Measurements from ENCODE around the gene LHX5.

Gene LHX5

DNA sequence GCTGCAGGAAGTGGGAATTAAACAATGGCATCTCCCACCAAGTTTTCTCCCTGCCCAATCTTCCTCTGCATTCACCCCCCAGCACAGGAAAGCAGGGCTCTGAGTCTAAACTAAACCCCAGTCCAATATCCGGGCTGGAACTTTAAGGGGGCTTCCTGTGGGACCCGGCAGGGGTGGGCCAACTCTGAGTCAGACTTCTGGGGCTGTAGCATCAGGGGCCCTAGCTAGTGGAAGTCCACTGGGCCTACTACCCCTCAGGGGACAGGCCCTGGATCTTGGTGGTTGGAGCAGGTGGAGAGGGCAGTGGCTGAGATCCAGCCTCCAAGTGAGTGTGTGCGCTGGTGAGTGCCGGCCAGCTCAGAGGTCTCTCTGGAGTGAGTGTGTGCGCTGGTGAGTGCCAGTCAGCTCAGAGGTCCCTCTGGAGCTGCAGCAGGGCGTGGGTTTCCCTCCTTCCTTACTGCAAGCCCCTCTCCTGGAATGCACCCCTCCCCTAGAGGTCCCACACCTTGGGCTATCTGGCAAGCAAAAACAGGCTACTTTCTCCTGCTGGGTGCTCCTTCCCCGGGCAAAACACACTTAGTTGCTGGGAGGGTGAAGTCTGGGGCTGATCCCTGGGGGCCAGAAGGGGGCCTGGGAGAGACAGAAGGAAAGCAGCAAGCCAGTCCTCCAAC lies 5.6 kb upstream of the LHX5 start:
- DNase-seq: no peak

DNA sequence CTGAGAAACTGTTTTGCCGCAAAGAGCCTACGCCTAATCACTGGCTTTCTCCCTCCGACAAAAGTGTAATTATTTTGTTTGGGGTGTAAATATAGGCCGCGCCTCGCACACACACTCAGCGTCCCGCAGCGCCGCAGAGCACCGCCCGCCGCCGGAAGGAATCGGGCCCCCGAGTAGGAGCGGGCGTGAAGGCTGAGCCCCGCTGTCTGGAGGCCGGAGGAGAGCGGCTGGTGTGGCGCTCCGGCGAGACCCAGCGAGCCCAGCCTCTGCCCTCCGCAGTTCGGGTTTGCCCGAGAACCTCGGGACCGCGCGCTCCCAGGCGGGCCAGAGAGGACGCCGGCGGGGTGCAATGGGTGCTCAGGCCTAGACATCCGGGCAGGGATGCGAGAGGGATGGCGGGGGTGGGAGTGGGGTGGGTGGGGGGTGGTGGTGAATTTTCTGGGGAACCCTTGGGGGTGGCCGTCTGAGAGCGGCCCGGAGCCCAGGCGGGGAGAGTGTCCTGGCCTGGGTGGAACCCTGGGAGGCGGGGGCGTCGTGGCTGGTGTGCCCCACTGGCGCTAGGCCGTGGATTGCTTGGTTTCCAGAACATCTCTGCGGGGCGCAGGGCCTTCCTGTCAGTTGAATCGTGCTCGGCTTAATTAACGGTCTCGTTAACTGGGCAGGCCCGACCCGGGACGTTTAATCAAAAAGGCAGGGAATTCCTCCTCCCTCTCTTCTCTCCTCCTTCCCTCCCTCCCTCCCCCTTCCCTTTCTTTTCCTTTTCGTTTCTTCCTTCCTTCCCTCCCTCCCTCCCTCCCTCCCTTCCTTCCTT lies 4.7 kb upstream of the LHX5 start:
- no peak for DNase-seq

DNA sequence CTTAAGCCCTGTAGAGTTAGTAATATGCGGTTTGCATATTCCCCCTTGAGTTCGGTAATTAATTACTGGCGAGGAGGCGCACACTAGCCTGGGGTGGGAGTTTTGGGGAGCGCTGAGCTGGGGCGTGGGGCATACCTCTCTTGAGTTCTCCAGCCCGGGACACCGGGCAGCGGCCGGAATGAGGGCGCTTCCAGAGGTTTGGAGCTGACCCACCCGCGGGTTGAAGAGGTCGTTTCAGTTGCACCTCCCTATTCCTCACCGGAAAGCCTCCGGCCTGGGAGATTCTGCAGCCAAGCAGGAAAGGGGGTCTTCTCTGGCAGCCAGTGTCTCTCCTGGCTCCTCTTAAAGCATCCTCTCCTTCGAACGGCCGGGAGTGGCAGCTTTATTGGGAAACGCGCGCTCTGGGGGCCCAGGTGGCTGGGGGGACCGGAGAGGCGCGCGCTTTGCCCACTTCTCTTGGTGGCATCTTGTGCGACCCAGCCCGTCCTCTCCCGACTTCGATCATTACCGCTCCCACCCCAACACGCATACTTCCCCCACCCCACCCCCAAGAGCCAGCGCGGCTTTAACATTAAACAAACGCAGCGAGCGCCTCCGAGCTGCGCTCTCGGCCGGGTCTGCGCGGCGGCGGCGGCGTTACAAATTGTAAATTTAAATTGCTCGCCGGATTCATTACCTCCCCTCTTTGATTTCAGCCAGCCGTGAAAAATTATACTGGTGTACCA lies 3.9 kb upstream of the LHX5 start:
- no peak for DNase-seq

DNA sequence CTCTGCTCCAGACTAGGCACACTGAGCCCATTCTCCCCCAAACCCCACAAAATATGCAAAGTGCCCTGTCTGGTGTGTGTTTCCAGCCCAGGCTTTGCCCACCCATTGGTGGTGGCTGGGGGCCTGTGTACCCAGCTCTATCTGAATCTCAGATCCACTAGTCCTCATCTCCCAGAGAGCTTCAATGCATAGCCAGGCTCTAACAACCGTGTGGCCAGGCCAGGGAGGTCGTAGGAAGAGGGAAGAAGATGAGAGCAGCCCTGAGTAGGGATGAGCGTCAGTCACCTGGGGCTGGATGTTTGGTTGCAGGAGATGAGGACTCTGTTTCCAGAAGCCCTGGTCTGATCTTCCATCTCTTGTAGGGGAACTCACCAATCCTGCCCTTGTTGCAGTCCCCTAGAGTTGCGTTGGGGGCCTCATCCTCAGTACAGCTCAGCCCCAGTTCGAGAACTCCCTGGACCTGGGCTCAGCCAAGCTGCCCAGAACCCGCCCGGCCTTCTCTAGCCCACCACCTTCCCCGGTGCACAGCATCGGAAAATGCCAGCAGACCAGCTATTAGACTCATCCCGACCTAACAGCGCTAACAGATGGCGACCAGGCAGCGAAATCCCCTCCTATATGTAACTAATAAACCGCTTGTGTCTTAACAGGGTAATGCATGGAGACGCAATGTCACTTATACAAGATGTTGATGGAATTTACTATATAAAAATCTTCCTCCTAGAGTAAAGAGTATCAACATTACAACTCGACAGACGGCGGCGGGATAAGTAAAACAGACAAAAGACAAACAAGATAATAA lies 3.2 kb upstream of the LHX5 start:
- DNase-seq: no peak

DNA sequence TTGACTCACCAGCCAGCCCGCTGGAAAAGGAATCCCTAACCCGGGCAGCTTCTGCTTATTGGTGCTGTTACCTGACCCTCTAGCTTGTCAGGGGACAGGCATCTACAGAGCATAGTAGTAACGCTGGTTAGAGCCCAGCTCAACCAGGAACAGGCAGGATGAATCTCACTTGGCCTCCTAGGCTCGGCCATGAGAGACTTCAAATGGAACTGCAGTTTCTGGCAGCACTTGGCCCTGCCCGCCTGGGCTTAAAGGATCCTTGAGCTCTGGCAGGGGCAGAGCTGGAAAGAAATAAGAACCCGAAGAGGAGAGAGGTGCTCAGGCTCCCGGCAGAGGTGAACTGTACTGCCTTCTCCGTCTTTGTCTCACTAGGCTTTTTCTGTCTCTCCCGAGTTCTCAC lies 2.3 kb upstream of the LHX5 start:
- DNase-seq: no peak

DNA sequence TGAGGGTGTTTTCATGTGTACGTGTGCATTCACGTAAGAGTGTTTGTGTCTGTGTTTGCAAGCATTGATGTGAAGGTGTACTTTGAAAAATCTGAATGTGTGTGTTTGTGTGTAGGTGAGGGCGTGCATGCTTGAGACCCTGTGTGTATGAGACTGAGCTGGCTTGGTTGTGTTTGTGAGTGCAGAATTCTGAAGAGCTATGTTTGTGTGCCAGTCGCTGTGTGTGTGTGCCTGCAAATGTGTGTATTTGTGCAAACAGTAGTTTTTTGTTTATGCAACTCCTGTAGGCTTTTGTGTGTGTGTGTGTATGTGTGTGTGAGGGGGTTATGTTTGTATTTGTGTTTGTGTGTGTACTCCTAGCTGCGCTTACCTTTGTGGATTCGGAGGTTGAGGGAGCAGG lies 1.7 kb upstream of the LHX5 start:
- DNase-seq: no peak

DNA sequence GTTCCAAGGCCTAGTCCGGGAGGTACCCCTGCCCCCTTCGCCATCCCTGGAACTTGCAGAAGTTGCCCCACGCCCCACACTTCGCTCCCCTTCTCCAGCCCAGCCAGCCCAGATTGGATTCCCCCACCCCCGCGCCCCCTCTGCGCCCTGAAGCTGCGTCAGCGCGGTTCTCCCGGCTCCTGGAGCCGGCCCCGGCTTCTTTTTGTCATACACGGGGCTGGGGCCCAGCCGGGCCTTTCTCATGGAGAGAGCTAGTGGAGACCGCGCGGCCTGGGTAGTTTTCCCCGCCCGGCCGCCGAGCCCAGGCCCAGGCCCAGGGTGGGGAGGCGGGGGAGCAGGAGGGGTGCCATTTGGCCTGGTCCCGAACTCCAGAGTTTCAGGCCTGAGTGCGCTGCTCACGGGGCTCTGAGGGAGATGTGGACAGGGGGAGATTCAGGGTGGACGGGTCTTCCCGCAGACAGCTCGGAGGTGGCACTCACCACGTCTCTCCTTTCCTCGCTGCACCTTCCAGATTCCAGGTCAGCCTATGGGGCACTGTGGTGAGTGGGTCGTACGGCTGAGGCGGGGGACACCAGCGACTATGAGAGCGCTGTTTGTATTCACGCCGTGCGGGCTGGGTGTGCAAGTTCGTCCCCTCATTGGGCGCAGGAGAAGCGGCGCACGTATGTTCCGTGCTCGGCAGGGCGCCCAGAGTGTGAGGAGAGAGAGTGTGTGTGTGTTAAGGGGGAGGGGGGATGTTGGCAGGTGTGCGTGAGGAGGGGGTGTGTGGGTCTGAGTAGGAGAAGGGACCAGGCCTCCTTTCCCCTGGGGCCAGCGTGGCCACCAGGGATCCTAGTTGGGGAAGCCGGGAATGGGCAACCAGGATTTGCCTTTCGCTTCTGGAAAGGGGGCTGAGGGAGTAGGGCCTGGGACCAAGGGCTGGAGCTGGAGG lies 785 bp upstream of the LHX5 start:
- DNase-seq: no peak

DNA sequence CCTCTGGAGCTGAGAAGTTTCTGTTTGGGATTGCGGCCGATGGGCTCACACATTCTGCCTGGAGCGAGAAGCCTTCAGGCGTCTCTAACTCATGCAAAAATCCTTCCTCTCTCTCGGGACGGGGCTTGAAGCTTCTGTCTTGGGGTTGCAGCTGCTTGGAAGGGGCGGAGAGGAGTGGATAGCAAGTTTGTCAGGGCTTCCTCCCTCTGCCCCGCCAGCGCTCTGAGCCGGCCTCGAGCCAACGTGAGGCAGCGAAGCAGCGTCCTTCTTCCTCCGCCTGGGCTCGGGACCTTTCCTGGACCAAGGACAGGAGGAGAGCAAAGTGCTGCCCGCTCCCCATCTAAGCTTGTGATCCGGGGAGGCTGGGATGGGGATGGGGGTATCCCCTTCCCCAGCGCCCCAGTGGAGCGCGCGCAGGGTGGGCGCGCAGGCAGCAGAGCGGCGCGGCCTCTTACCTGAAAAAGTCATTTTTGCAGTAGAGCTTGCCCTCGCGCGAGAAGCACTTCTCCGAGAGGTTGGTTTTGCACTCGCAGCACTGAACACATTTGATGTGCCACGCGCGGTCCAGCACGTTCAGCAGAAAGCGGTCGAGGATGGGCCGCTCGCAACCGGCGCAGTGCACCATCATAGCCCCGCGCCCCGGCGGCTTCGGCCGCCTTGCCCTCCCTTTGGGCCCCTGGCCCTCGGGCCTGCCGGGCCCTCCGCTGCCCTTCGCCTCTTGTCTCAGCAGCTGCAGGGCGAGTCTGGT lies 626 bp downstream of the LHX5 start:
- no peak for DNase-seq

DNA sequence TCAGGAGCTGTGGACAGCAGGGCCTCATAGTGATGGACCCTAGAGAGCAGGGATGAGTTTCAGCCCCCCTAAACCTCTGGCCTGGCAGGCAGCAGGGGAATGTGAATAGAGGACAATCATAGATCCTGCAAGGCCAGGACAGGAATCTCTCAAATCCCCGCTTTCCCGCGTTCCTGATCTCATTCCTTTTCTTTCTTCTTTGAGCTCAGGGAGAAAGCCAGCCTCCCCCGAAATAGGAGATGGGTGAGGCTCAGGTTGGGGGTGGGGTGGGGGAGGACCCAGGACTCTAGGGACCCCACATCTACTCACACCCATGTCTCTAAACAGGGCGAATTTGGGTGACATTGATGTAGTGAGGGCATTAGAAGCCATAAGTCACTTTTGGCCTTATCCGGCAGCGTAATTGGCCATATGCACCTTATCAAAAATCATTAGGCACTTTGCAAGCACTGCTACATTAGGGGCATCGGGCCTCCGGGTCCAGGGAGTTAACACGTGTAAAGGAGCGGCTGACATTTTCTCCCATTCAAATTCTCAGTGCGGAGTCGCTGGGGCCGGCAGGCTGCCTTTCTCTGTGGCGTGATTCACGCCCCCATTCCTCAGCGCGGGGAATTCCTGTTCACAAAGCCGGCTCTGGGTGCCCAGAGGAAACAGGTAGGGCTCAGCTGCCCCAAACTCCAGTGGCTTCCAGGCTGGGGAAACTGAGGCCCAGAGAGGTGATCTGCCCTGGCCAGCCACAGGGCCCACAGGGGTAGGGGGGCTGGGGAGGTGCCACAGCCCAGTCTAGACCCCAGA lies 1.5 kb downstream of the LHX5 start:
- DNase-seq: no peak

DNA sequence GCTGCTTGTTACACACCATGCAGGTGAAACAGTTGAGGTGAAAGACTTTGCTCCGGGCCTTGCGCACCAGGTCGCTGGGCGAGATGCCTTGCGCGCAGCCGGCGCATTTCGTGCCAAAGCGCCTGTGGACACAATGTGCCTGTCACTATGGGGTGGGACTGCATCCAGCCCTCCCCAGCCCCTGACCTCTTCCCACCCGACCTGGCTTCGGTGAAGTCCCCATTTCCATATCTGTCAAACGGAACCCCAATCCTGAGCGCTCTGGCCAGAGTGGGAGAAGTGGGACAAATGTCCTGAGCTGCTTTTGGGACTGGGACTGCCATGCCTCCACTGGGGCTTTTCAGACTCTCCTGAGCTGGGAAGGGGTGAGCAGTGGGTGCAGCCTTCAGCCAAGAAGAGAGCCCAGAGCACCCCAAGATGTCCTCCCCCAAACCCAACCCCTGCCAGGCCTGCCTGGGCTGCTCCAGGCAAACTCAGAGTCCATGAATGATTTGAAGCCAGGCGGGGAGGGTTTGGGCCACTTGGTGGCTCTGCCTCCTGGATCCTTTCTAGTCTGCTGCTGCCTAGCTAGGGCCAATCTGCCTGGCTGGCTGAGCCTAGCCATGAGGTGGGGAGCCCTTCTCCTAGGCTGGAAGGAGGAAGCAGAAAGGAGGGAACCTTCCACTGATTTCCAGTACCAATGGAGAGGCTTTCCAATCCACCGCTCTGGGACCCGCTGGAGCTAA lies 2.3 kb downstream of the LHX5 start:
- DNase-seq: no peak

DNA sequence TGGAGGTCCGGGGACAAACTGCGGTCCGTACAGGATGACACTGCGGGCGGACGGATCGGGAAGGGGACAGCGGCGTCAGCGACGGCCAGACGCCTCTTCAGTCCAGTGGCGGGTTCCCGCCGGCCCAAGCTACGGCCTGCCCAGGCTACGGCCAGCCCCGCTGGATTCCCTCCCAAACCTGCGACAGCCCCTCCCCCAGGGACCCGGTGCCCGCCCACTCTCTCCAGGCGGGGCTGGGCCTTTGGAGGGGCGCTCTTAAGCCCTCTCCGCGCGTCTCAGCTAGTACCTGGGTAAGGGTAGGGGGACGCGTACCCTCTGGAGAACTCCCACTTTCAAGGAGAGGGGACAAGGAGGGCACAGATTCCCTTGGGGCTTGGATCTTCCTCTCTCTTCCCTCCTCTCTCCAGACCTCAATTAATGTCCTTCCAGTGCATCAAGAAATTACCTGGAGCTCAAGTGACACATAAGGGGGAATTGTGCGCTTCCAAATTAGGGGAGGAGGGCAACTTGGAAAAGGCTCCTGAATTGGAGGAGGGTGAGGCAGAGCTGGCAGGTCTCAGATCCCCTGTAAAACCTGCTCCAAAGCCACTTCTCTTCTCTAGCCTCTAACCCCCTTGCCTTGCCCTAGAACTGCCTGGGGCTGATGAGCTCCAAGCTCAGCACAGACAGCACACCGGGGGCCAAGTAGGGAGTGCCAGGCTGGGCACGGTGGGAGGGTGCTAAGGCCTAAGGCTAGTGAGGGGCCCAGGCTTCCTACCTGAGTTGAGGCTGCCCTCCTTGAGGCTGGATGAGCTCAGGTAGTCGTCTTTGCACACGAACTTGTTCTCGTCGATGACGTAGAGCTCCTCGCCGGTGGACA lies 3.1 kb downstream of the LHX5 start:
- no peak for DNase-seq

DNA sequence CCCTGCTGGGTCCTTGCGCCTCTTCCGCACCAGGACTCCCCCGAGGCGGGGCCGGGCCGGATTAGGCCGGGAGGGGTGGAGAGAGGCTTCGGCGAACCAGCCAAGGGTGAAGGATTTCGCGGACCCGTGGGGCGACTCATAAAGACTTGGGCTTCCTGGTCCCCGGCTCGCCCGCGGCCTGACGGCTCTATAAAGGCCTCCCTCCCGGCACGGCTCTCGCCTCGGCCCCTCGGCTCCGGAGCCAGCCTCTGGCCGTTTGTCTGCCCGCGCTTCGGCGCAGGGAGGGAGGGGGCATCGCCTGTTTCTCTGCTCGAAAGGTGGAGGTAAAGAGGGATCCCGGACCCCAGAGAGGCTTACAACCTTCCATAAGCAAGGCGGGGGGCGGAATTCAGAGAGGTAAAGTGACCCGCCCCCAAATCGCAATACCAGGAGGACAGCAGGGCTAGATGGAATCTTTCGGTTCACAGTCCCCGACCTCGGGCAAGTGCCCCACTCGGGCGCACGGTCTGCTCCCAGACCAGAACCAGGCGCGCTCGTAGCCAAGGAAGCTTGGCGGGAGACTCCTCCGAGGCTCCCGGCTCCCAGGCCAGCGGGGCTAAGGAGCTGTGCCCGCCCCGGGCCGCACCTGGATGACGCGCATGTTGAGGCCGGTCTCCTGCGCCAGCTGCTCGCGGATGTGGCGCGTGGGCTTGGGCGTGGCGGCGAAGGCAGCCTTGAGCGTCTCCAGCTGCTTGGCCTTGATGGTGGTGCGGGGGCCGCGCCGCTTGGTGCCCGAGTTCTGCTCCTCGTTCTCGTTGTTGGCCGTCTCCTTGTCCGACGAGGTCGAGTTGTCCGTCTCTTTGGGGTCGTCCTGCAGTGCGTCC lies 3.9 kb downstream of the LHX5 start:
- peak; percentile 10 for DNase-seq

DNA sequence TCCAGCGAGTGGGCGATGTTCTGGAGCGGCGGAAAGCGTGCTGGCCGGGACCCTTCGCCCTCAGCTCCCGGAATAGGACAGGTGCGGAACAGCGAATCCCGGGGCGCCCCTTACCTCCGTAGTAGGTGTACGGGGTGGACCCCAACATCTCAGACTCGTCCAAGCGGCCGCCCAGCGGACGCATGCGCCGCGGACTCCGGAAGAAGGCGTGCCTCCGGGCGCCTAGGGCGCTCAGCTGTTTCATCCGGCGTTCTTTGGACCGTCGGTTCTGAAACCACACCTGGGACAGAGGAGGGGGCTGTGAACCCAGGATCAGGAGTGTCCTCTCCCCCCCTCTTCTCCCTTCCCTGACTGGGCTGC lies 4.5 kb downstream of the LHX5 start:
- DNase-seq: no peak

DNA sequence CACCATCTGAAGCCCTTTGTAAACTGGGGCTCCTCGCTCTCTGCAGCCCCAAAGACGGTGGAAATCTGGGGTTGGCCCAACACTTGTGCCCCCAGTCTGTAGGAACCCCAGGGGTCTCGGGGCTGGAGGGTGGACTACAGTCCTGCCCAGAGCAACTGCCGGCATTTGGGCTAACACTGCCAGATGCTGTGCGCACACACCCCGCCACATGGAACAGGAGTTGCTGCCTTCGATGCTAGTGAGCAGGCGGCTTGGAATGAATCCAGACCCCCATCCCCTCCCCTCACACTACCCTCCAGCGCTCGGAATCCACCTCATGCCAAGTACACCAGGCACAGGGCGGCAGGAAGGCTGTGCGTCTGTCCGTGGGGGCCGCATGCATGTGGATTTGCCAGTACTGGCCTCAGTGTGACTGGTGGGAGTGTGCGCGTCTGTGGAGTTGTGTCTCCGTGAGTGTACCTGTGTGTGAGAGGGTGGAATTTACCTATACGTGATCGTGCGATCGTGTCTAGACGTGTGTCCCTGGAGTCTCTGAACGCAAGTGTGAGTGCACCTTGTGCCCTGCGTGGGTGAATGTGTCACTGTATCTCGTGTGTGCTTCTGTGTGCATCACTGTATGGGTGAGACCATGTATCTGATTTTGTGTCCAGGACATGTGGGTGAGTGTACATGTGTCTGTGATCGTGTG lies 5.1 kb downstream of the LHX5 start:
- no peak for DNase-seq

DNA sequence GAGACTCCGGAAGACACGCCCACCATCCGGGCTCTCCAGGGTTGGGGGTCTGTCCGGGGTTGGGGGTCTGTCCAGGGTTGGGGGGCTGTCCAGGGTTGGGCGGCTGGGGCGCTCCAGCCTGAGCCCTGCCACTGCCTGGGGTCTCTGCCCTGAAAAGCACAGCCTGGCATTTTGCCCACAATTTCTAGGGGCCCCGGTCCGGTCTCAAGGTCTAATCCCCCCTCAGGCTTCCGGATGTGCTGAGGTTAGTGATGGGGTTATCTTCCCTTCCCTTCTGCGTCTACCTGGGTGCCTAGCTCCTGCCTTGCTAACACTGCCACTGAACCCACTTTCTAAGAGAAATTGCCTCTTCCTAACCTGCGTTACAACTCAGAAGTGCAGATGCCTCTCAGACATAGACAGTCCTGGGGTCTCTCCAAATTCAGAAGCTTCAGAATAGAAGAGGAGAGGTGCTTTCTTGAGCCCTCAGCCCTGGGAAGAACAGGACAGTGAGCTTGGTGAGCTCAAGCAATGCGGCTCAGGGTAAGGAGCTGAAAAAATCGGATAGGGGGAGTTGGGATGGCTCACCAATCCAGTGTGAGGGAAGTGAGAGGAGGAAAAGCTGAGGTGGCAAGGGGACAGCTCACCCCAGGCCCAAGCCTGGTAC lies 5.7 kb downstream of the LHX5 start:
- DNase-seq: no peak

All from DMS79 (cell line).